GM18519 (cell line): ENCODE measurements around the gene ARHGAP21.
"Not testable (repeated sequence)": the region's sequence is repeated elsewhere in the genome, so short reads cannot be mapped to it uniquely, and the experiment has no call there.

Experiments used
- ATAC-seq: cut with Tn5 transposase; IDR thresholded peaks from one replicate; pipeline ENCODE4 v1.9.1; 2021; ENCODE audit warnings: mild to moderate bottlenecking, moderate library complexity; ENCODE audit not compliant: unreplicated experiment, low FRiP score

The ARHGAP21 gene

DNA sequence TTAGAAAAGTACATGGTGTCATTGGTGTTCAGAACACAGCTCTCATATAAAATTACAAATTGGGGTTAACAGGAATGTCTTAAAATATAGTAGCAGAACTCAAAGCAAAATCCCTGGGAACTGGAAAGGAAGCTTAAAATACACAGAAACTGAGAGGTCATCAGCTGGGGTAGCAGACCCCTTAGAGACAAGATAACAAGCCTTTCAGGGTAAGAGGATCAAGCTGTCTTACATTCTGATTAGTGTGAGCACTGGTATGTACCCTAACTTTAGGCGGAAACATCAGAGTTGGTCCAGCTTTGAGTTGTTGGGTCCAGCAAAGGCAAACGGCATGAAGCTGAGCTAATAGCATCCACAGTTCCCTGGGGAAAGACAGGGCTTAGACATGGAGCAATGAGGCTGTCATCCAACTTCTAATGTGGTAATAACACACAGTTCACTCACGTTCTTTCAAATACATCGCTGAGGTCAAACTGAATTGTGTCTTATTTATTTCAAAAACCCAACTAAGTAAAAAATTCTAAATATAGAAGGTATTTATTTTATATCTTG is 32.6 kb downstream of the ARHGAP21 start:
- no peak for ATAC-seq

GRCh38 chr10:24685958-24686540 is 37.6 kb downstream of the ARHGAP21 start:
- no peak for ATAC-seq

- ATAC-seq: no peak
Measured at GRCh38 chr10:24683554-24683953, 40.1 kb downstream of the ARHGAP21 start.

GRCh38 chr10:24681572-24682088 is 42.1 kb downstream of the ARHGAP21 start:
- no peak for ATAC-seq

DNA sequence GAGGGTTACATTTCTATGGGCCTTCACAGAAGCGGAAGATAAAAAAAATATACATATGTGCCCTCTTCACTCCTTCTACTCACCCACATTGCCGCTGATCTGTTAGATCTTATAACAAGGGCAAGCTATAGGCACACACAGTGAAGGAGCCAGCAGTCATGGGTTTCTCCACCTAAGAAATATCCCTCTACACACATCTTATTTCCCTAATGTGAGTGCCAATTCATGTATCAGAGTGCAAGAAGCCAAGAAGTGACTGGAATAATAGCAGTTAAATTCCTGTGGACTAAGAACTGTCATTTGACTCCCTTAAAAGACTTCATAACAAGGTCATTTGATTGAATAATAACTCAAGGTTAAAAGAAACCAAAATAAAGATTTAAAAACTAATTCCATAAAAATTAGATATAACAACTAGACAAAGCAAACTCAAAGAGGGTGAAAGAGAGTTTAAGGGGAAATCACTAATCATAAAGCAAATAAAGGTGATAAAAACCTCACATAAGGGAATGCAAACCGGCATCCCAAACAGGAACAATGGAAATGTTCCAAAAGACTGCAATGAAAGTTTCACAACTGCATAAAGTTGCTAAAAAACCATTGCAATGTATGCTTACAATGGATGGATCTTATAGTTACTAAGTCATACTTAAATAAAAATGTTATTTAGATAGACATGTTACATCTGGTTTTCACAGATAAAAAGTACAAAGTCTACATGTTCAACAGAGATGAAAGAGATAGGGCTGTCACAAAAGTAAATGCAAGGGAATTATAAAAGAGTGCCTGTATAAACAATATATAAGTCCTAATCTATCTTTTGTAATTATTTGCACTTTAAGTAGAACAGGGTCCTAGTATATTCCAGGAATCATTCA is 42.8 kb downstream of the ARHGAP21 start:
- no peak for ATAC-seq

DNA sequence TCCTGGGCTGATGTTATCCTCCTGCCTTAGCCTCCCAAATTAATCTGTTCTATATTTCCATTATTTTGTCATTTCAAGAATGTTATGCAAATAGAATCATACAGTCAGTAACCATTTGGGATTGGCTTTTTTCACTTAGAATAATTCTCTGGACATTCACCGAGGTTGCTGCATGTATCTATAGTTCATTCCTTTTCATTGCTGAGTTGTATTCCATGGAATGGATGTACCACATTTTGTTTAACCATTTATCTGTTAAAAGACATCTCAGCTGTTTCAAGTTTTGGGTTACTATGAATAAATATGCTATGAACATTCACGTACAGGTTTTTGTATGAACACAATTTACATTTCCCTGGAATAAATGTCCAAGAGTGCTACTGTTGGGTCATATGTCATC is 44.9 kb downstream of the ARHGAP21 start:
- no peak for ATAC-seq

GRCh38 chr10:24674892-24675632 is 48.6 kb downstream of the ARHGAP21 start:
- ATAC-seq: no peak

GRCh38 chr10:24670964-24671670 is 52.6 kb downstream of the ARHGAP21 start:
- no peak for ATAC-seq

- ATAC-seq: no peak
Measured at GRCh38 chr10:24669285-24669852, 54.3 kb downstream of the ARHGAP21 start.

GRCh38 chr10:24668247-24668646 is 55.4 kb downstream of the ARHGAP21 start:
- no peak for ATAC-seq

GRCh38 chr10:24664991-24665390 is 58.7 kb downstream of the ARHGAP21 start:
- no peak for ATAC-seq

DNA sequence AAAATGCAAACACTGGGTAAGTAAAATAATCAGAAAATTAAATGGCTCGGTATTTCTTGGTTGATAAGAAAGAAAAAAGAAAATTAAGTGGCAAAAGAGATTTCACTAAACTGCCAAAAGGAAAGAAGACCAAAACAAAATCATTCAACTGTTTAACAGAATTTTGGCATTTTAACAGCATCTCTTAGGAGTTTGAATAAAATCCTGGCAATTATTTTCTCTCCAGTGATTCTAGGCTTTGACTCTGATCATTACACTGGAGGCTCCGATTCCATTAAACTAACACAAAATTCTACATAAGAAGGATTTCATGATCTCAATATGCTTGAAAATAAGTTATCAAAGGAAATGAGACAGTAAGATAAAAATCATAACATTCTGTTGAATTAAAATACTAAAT is 62.3 kb downstream of the ARHGAP21 start:
- ATAC-seq: no peak

- ATAC-seq: not testable (repeated sequence)
Measured at GRCh38 chr10:24658319-24658718, 65.4 kb downstream of the ARHGAP21 start.

GRCh38 chr10:24656326-24656725 is 67.4 kb downstream of the ARHGAP21 start:
- not testable (repeated sequence) for ATAC-seq

GRCh38 chr10:24652381-24652957 is 71.2 kb downstream of the ARHGAP21 start:
- peak; percentile 90 for ATAC-seq

DNA sequence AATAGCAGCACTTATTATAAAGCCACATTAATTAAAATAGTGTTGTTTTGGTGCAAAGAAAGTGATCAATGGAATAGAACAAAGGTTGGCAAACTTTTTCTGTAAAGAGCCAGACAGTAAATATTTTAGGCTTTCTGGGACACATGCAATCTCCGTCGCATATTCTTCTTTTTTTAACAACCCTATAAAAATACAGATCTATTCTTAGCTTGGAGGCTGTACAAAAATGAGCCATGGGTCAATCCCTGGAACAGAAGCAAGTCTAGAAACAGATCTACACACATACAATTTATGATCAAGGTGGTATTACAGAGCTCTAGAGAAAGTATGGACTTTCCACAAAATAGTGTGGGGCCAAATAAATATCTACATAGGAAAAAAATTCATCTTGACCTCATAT is 71.8 kb downstream of the ARHGAP21 start:
- ATAC-seq: peak; percentile 3

- no peak for ATAC-seq
Measured at GRCh38 chr10:24650669-24651391, 72.9 kb downstream of the ARHGAP21 start.

DNA sequence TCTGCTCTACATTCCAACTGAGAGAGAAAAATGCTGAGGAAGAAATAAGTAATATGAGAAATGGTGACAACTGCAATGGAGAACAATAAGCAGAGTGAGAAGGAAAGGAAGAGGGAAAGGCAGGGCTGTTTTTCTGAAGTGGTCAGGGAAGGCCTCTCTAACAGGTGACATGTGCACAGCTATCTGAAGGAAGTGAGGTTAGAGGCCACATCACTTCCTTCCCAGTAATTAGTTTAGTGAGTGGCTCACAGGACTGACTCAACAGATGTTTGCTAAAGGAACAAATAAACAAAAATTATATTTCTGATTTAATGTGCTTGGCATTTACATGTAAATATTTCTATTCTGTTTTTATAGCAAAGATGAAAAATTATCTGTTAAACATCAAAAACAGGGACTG is 77.9 kb downstream of the ARHGAP21 start:
- ATAC-seq: no peak

DNA sequence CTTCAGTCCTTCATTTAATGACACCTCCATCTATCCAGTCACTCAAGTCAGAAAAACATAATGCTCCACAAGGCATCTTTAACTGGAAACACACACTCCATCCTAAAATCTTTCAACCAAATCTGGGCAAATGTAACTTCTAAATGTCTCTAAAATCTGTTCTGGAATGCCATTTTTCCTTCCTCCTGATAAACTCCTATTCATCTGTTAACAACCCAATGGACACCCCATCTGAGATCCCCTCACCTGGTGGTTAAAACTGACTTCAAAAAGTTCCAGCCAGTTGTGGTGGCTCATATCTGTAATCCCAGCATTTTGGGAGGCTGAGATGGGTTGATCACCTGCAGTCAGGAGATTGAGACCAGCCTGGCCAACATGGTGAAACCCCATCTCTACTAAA is 78.7 kb downstream of the ARHGAP21 start:
- no peak for ATAC-seq
